Cardiac muscle cell (in vitro differentiated cells and primary cell): ENCODE measurements around the gene OPN1LW. TPM values are rescaled to one million over a fixed set of nuclear protein-coding genes. Genes with fewer than 3 reads are reported as not detected.
"Not testable (repeated sequence)": the region's sequence is repeated elsewhere in the genome, so short reads cannot be mapped to it uniquely, and the experiment has no call there.

ENCODE experiments used
- DNase-seq, 2 donors: peaks; one replicate each; pipeline versions ENCODE4 v3.0.0 to v3.0.0-alpha.2; 2010 to 2017; ENCODE audit warnings: low read depth in 1 of 2, low spot score in 1 of 2
- H3K27ac ChIP-seq: fragments of 200-600 bp; sonication (generic); 2 replicates; pipeline ENCODE4 v1.5.1; 2016
- H3K27me3 ChIP-seq: fragments of 200-600 bp; sonication (generic); 2 replicates; pipeline ENCODE4 v1.6.0; 2016; ENCODE audit warnings: control low read depth
- H3K36me3 ChIP-seq: fragments of 200-600 bp; sonication (generic); 2 replicates; pipeline ENCODE4 v1.5.1; 2016; ENCODE audit warnings: control low read depth
- H3K4me1 ChIP-seq: fragments of 200-600 bp; sonication (generic); 2 replicates; pipeline ENCODE4 v1.8.1; 2017; ENCODE audit warnings: low read depth, mild to moderate bottlenecking, mixed run types
- H3K4me3 ChIP-seq: fragments of 200-600 bp; sonication (generic); 2 replicates; pipeline ENCODE4 v1.5.1; 2016; ENCODE audit warnings: mild to moderate bottlenecking
- H3K9me3 ChIP-seq: fragments of 200-600 bp; sonication (generic); 2 replicates; pipeline ENCODE4 v1.5.1; 2017; ENCODE audit warnings: low read depth, mild to moderate bottlenecking, control low read depth
- CTCF ChIP-seq: IDR thresholded peaks from 2 replicates; pipeline ENCODE4 v1.5.1; 2012; ENCODE audit warnings: low read depth, mild to moderate bottlenecking, low read length
- polyA plus RNA-seq: library from polyadenylated mRNA; unstranded; fragments of >200 nt; fragmentation: Nextera tagmentation; extraction: Ambion mirVana; gene quantifications from 2 replicates; pipeline ENCODE4 v1.2.1, GENCODE V29; 2016
- total RNA-seq: library from RNA; depleted of rRNA; stranded (reverse); fragments of >200 nt; gene quantifications from 2 replicates; pipeline ENCODE4 v1.2.3, GENCODE V29; 2016

OPN1LW gene
- total and polyA plus RNA-seq, 2 experiments from 2014 or later: not detected

GRCh38 chrX:154142386-154142785 lies 1.7 kb upstream of the OPN1LW start:
- TF ChIP-seq CTCF: no peak
- no peaks in the 10 kb centered on the region for H3K4me1 ChIP-seq
- no peaks in the 10 kb centered on the region for H3K9me3 ChIP-seq
- DNase-seq: no peak
- H3K4me3 ChIP-seq: no peak overlapping the region
- H3K36me3 ChIP-seq: no peaks in the 10 kb centered on the region
- no peak overlapping the region for H3K27ac ChIP-seq
- no peaks in the 10 kb centered on the region for H3K27me3 ChIP-seq

GRCh38 chrX:154142950-154143745 lies 895 bp upstream of the OPN1LW start:
- no peak for TF ChIP-seq CTCF

GRCh38 chrX:154151030-154151429 lies 7.0 kb downstream of the OPN1LW start:
- H3K9me3 ChIP-seq, H3K27ac ChIP-seq, DNase-seq: not testable (repeated sequence)

More at GRCh38 chrX:154142950-154143745, 895 bp upstream of the OPN1LW start:
- no peaks in the 10 kb centered on the region for H3K27me3 ChIP-seq
- H3K36me3 ChIP-seq: no peaks in the 10 kb centered on the region
- DNase-seq: no peak
- H3K9me3 ChIP-seq: no peaks in the 10 kb centered on the region
- no peak overlapping the region for H3K4me3 ChIP-seq
- H3K4me1 ChIP-seq: no peaks in the 10 kb centered on the region
- H3K27ac ChIP-seq: no peak overlapping the region

GRCh38 chrX:154156221-154156620 lies 12.2 kb downstream of the OPN1LW start:
- H3K9me3 ChIP-seq, DNase-seq, H3K4me3 ChIP-seq, H3K27ac ChIP-seq, H3K36me3 ChIP-seq, H3K27me3 ChIP-seq, H3K4me1 ChIP-seq: not testable (repeated sequence)

More at GRCh38 chrX:154151030-154151429, 7.0 kb downstream of the OPN1LW start:
- not testable (repeated sequence) for H3K27me3 ChIP-seq, H3K36me3 ChIP-seq, H3K4me3 ChIP-seq, H3K4me1 ChIP-seq

GRCh38 chrX:154157207-154157606 lies 13.2 kb downstream of the OPN1LW start:
- not testable (repeated sequence) for H3K4me1 ChIP-seq, H3K4me3 ChIP-seq, H3K9me3 ChIP-seq, DNase-seq, H3K36me3 ChIP-seq, H3K27ac ChIP-seq, H3K27me3 ChIP-seq

GRCh38 chrX:154159345-154159744 lies 15.3 kb downstream of the OPN1LW start:
- H3K4me1 ChIP-seq, H3K36me3 ChIP-seq, H3K9me3 ChIP-seq, H3K4me3 ChIP-seq, H3K27me3 ChIP-seq, H3K27ac ChIP-seq, DNase-seq: not testable (repeated sequence)

- not testable (repeated sequence) for H3K27me3 ChIP-seq, H3K4me3 ChIP-seq, DNase-seq, H3K9me3 ChIP-seq, H3K27ac ChIP-seq, H3K36me3 ChIP-seq, H3K4me1 ChIP-seq
Measured at GRCh38 chrX:154164902-154165301, 20.9 kb downstream of the OPN1LW start.

- not testable (repeated sequence) for DNase-seq
Measured at GRCh38 chrX:154168384-154168783, 24.3 kb downstream of the OPN1LW start.

GRCh38 chrX:154172535-154172943 lies 28.5 kb downstream of the OPN1LW start:
- H3K9me3 ChIP-seq, H3K4me1 ChIP-seq, H3K27ac ChIP-seq, H3K36me3 ChIP-seq, H3K4me3 ChIP-seq, H3K27me3 ChIP-seq, DNase-seq: not testable (repeated sequence)

More at GRCh38 chrX:154168384-154168783, 24.3 kb downstream of the OPN1LW start:
- not testable (repeated sequence) for H3K9me3 ChIP-seq, H3K36me3 ChIP-seq, H3K27ac ChIP-seq, H3K27me3 ChIP-seq, H3K4me3 ChIP-seq, H3K4me1 ChIP-seq

GRCh38 chrX:154174356-154174755 lies 30.3 kb downstream of the OPN1LW start:
- H3K27me3 ChIP-seq, H3K4me1 ChIP-seq, H3K36me3 ChIP-seq, DNase-seq, H3K4me3 ChIP-seq, H3K27ac ChIP-seq, H3K9me3 ChIP-seq: not testable (repeated sequence)

- not testable (repeated sequence) for H3K36me3 ChIP-seq, H3K27me3 ChIP-seq, H3K4me3 ChIP-seq, DNase-seq, H3K9me3 ChIP-seq, H3K27ac ChIP-seq, H3K4me1 ChIP-seq
Measured at GRCh38 chrX:154182296-154182695, 38.3 kb downstream of the OPN1LW start, which contains the start of gene OPN1MW. OPN1MW (plus strand) TSS chrX:154182596; CDS start chrX:154182678, 82 bp downstream.

- not testable (repeated sequence) for H3K27me3 ChIP-seq, H3K9me3 ChIP-seq, H3K4me1 ChIP-seq, H3K27ac ChIP-seq, H3K36me3 ChIP-seq, H3K4me3 ChIP-seq, DNase-seq
Measured at GRCh38 chrX:154183794-154184193, 39.8 kb downstream of the OPN1LW start.
